ENCODE data around the gene CFAP20DC.
"Not testable (repeated sequence)": the region's sequence is repeated elsewhere in the genome, so short reads cannot be mapped to it uniquely, and the experiment has no call there.

- TF ChIP-seq CTCF, POLR2A (IDR thresholded peaks at IDR 0.05): not testable (repeated sequence)
Observed at GRCh38 chr3:59050811-59051414, 1.1 kb upstream of the CFAP20DC start.
